Activated CD8-positive, alpha-beta T cell treated with anti-CD3 and anti-CD28 coated beads for 36 hours (primary cell): Measurements from ENCODE around the gene PPP1R16B. TPM values are rescaled to one million over a fixed set of nuclear protein-coding genes. Genes with fewer than 3 reads are reported as not detected.

ENCODE experiments used
- ATAC-seq: fragments of 200-7000 bp; cut with Tn5 transposase; one replicate; pipeline ENCODE4 v1.10.0; 2021; ENCODE audit warnings: mild to moderate bottlenecking, moderate library complexity
- CTCF ChIA-PET: fragments of 350-600 bp; sonication (Branson Sonifier 250); formaldehyde crosslinking; loops from one replicate; lab custom pipeline; 2021; ENCODE audit warnings: antibody characterized with exemption; lab: Charles Lee
- POLR2A ChIA-PET: fragments of 350-600 bp; sonication (Branson Sonifier 250); formaldehyde crosslinking; loops from one replicate; lab custom pipeline; 2021; ENCODE audit warnings: antibody characterized with exemption; lab: Charles Lee
- DNase-seq: peaks from one replicate; pipeline ENCODE4 v3.0.0-alpha.2; 2020
- H3K27ac Mint-ChIP-seq: one replicate; pipeline ENCODE4 v1.8.0; 2021; ENCODE audit warnings: mild to moderate bottlenecking, mixed read lengths
- H3K27me3 Mint-ChIP-seq: one replicate; pipeline ENCODE4 v1.8.0; 2021; ENCODE audit warnings: mixed read lengths
- H3K36me3 Mint-ChIP-seq: one replicate; pipeline ENCODE4 v1.8.0; 2021; ENCODE audit warnings: low read depth, mixed read lengths
- H3K4me1 Mint-ChIP-seq: one replicate; pipeline ENCODE4 v1.8.0; 2021; ENCODE audit warnings: low read depth, mixed read lengths
- H3K4me3 Mint-ChIP-seq: one replicate; pipeline ENCODE4 v1.8.0; 2021; ENCODE audit warnings: mild to moderate bottlenecking, moderate library complexity, mixed read lengths
- H3K9me3 Mint-ChIP-seq: one replicate; pipeline ENCODE4 v1.8.0; 2021; ENCODE audit warnings: mixed read lengths
- intact Hi-C: fragments of 100-400 bp; cut with micrococcal nuclease; formaldehyde crosslinking; loops from one replicate; pipeline ENCODE4 v1.10.0; 2022
- total RNA-seq, 2 experiments: library from RNA; stranded (reverse); gene quantifications; one replicate each; pipeline ENCODE4 v1.2.3, GENCODE V29; 2021
- TF ChIP-seq, protein P1 (sequence below): fragments of 200-600 bp; IDR thresholded peaks from one replicate; pipeline ENCODE4 v1.8.0; 2022; ENCODE audit warnings: antibody characterized with exemption, mild to moderate bottlenecking

The PPP1R16B gene
- total RNA-seq, 2 experiments from 2014 or later, result 74.9 to 81.4 TPM

- peaks cover 81% of the 10 kb centered on the region for H3K36me3 Mint-ChIP-seq
- ChIA-PET POLR2A (interaction anchor here (0.8 to 2.6 kb wide), 6 partner anchors 12 to 47 kb away, joined by 3 to 11 read pairs (median 4); no protein-coding TSS in a partner anchor), CTCF (interaction anchor here (1.2 kb wide), 1 partner anchor 37 kb away, joined by 4 read pairs; no protein-coding TSS in a partner anchor)
- no peaks in the 10 kb centered on the region for H3K9me3 Mint-ChIP-seq
- DNase-seq, result no peak
- ATAC-seq, result peak; percentile 42
- no peak overlapping the region for H3K4me3 Mint-ChIP-seq
- peak overlapping the region; percentile 79 for H3K27ac Mint-ChIP-seq
- H3K4me1 Mint-ChIP-seq, result peaks cover 86% of the 10 kb centered on the region
- TF ChIP-seq, protein P1, sequence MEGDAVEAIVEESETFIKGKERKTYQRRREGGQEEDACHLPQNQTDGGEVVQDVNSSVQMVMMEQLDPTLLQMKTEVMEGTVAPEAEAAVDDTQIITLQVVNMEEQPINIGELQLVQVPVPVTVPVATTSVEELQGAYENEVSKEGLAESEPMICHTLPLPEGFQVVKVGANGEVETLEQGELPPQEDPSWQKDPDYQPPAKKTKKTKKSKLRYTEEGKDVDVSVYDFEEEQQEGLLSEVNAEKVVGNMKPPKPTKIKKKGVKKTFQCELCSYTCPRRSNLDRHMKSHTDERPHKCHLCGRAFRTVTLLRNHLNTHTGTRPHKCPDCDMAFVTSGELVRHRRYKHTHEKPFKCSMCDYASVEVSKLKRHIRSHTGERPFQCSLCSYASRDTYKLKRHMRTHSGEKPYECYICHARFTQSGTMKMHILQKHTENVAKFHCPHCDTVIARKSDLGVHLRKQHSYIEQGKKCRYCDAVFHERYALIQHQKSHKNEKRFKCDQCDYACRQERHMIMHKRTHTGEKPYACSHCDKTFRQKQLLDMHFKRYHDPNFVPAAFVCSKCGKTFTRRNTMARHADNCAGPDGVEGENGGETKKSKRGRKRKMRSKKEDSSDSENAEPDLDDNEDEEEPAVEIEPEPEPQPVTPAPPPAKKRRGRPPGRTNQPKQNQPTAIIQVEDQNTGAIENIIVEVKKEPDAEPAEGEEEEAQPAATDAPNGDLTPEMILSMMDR, result no peak
- H3K27me3 Mint-ChIP-seq, result no peaks in the 10 kb centered on the region
- intact Hi-C loops, result no loop called here
Observed at GRCh38 chr20:38827770-38828281, 22.3 kb downstream of the PPP1R16B start.

DNA sequence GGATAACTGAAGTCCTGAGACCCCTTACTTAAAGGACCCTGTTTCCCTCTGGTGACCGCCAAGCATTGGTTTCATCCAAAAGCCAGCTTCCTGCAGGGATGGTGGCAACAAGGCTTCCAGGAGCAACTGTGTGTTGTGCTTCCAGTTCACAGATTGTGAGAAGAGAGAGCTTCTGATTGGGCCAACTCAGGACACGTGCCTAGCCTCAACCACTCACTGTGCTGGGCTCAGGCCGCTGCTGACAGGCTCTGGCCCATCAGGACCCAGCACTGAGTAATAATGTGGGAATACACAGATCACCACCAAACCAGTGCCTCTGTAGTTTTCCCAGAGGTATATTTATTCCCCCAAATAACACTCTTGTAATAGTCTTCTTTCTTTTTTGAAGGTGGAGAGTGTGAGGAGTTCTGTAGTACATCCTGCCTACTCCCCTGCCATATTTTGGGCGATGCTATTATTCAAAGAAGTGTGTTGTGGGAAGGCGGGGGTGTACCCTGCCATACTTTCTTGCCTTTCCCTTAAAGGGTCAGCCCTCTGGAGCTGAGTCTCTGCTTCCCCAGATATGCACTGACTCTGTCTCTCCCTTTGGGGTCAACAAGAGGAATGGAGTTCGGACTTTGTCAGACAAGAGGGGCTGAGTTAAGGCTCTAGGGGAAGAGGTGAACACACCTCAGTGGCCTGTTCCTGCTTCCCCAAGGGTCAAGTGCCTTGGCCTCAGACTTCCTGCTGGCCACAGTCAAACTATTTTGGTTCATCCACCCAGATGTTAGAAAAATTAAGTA, 23.2 kb downstream of the PPP1R16B start:
- DNase-seq (no peak), ATAC-seq (no peak)
- Mint-ChIP-seq H3K4me3 (no peak overlapping the region), H3K27ac (peak overlapping the region; percentile 79), H3K36me3 (peaks cover 80% of the 10 kb centered on the region), H3K4me1 (peaks cover 89% of the 10 kb centered on the region), H3K9me3 (no peaks in the 10 kb centered on the region), H3K27me3 (no peaks in the 10 kb centered on the region)
- POLR2A ChIA-PET, result interaction anchor here (0.8 to 2.6 kb wide), 5 partner anchors 13 to 46 kb away, joined by 3 to 11 read pairs (median 4); no protein-coding TSS in a partner anchor
- intact Hi-C loops, result no loop called here
- CTCF ChIA-PET, result interaction anchor here (1.2 to 2.0 kb wide), 3 partner anchors 12 to 80 kb away, joined by 4 to 6 read pairs (median 4); partner anchors contain the start of gene ACTR5
- TF ChIP-seq, protein P1, result no peak

- intact Hi-C loops, result no loop called here
- DNase-seq (no peak), ATAC-seq (no peak)
- ChIA-PET POLR2A (interaction anchor here (2.6 kb wide), 1 partner anchor 22 kb away, joined by 11 read pairs; no protein-coding TSS in a partner anchor), CTCF (interaction anchor here (1.5 to 2.0 kb wide), 2 partner anchors 11 to 81 kb away, joined by 4 to 6 read pairs; partner anchors contain the start of gene ACTR5)
- Mint-ChIP-seq H3K9me3 (no peaks in the 10 kb centered on the region), H3K27ac (peak overlapping the region; percentile 79), H3K36me3 (peaks cover 80% of the 10 kb centered on the region), H3K4me3 (no peak overlapping the region), H3K4me1 (peaks cover 90% of the 10 kb centered on the region), H3K27me3 (no peaks in the 10 kb centered on the region)
- TF ChIP-seq, protein P1, result no peak
Observed at GRCh38 chr20:38829296-38829875, 23.9 kb downstream of the PPP1R16B start.

DNA sequence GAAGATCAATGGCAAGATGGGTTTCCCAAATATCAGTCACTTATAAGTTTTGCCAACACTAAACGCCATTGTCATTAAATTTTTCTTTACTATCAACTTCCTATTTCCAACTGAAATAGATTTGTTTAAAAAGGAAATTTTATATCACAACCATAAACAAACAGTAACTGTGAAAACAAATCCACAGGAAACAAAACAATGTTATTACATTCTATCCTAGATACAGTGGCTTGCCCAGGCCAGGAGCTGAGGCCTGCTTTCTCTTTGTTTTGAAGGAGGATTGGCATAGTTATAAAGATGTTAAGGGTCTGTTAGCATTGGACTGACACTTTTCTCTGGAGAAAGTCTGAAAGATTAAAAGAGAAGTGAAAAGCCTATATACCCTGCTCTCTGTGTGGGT, 24.9 kb downstream of the PPP1R16B start:
- DNase-seq (no peak), ATAC-seq (no peak)
- Mint-ChIP-seq H3K36me3 (peaks cover 73% of the 10 kb centered on the region), H3K4me1 (peaks cover 86% of the 10 kb centered on the region), H3K27ac (peak overlapping the region; percentile 66), H3K9me3 (no peaks in the 10 kb centered on the region), H3K27me3 (no peaks in the 10 kb centered on the region), H3K4me3 (no peak overlapping the region)
- ChIA-PET POLR2A (no interaction called here), CTCF (interaction anchor here (1.2 to 2.0 kb wide), 3 partner anchors 10 to 62 kb away, joined by 3 to 6 read pairs (median 3); no protein-coding TSS in a partner anchor)
- TF ChIP-seq, protein P1, result no peak
- intact Hi-C loops, result loop anchor here (5.0 kb wide), 1 partner anchor 42 kb away; no protein-coding TSS in a partner anchor
